Right lobe of liver (tissue), 4 donors: ENCODE data around the gene KRTAP24-1.

Experiments used
- CTCF ChIP-seq, 4 donors: fragments of 200-600 bp in 3 of 4; fragments of 450-650 bp in 1 of 4; IDR thresholded peaks; one replicate each; pipeline versions ENCODE4 v1.5.1 to v1.8.0; 2016 to 2022; ENCODE audit warnings: antibody characterized with exemption in 4 of 4, mild to moderate bottlenecking in 2 of 4
- POLR2A ChIP-seq: fragments of 450-650 bp; IDR thresholded peaks from one replicate; pipeline ENCODE4 v1.6.1; 2017; ENCODE audit warnings: antibody characterized with exemption, mild to moderate bottlenecking
- donor health status: DM: no; HTN: no; CAD: no.
- donor health status: DM: no; HTN: no; CAD: no.
- donor health status: DM: no; HTN: yes; CAD: no.

GRCh38 chr21:30257773-30258172, 25.0 kb downstream of the KRTAP24-1 start:
- TF ChIP-seq CTCF (IDR thresholded peaks at IDR 0.05) (peak; percentile 14 to 39 (median 26)), POLR2A (no peak)
